Sigmoid colon (tissue), 7 donors: ENCODE data around the gene EDRF1. TPM values are rescaled to one million over a fixed set of nuclear protein-coding genes. Genes with fewer than 3 reads are reported as not detected.

Experiments used
- DNase-seq: peaks from one replicate; pipeline ENCODE4 v3.0.0-alpha.2; 2019
- H3K27ac ChIP-seq, 4 donors: fragments of 200-600 bp; sonication (generic); one replicate each; pipeline ENCODE4 v1.5.1; 2016 to 2019; ENCODE audit warnings: mild to moderate bottlenecking in 1 of 4
- H3K27me3 ChIP-seq, 3 donors: fragments of 200-600 bp; sonication (generic); one replicate each; pipeline ENCODE4 v1.5.1; 2019; ENCODE audit warnings: mild to moderate bottlenecking in 1 of 3
- H3K36me3 ChIP-seq, 4 donors: fragments of 200-600 bp; sonication (generic); one replicate each; pipeline ENCODE4 v1.5.1; 2016 to 2019
- H3K4me1 ChIP-seq, 4 donors: fragments of 200-600 bp; sonication (generic); one replicate each; pipeline ENCODE4 v1.5.1; 2017 to 2019
- H3K4me3 ChIP-seq, 4 donors: fragments of 200-600 bp; sonication (generic); one replicate each; pipeline ENCODE4 v1.5.1; 2017 to 2019; ENCODE audit warnings: mild to moderate bottlenecking in 2 of 4, moderate library complexity in 1 of 4
- H3K9me3 ChIP-seq, 4 donors: fragments of 200-600 bp in 3 of 4; sonication (generic) in 3 of 4; one replicate each; pipeline versions ENCODE4 v1.5.1 to v1.6.1; 2013 to 2019
- EP300 ChIP-seq, 4 donors: sonication (generic); formaldehyde crosslinking; IDR thresholded peaks; one replicate each; pipeline ENCODE4 v1.6.1; 2017; ENCODE audit warnings: antibody characterized with exemption in 4 of 4
- POLR2A ChIP-seq, 2 donors: fragments of 450-650 bp; IDR thresholded peaks; one replicate each; pipeline ENCODE4 v1.6.1; 2016; ENCODE audit warnings: antibody characterized with exemption in 2 of 2, mild to moderate bottlenecking in 2 of 2, moderate library complexity in 2 of 2
- POLR2AphosphoS5 ChIP-seq, 4 donors: sonication (generic); formaldehyde crosslinking; IDR thresholded peaks; one replicate each; pipeline ENCODE4 v1.6.1; 2017; ENCODE audit warnings: antibody characterized with exemption in 4 of 4
- WGBS, 2 donors: extraction: QIAGEN DNeasy Blood & Tissue Kit; methylation state at CpG; one replicate each; pipeline ENCODE4 v1.1.7; 2013; 5-methylcytosine and 5-hydroxymethylcytosine counted together
- intact Hi-C: fragments of 100-400 bp; cut with DNase I; formaldehyde crosslinking; loops from one replicate; pipeline ENCODE4 v1.15.1; 2023
- polyA plus RNA-seq, 3 donors: library from polyadenylated mRNA; stranded (reverse); fragments of 200-250 nt; gene quantifications; one replicate each; pipeline ENCODE4 v1.2.3, GENCODE V29; 2013
- total RNA-seq, 4 donors: library from RNA; depleted of rRNA; stranded (reverse); fragments of >200 nt; gene quantifications; one replicate each; pipeline ENCODE4 v1.1.0, GENCODE V29; 2016
- TF ChIP-seq, protein P1 (sequence below), 4 experiments: fragments of 450-650 bp in 3 of 4; fragments of 200-600 bp in 1 of 4; IDR thresholded peaks; one replicate each; pipeline ENCODE4 v1.5.1; 2016 to 2019; ENCODE audit warnings: antibody characterized with exemption in 4 of 4, mild to moderate bottlenecking in 3 of 4, moderate library complexity in 2 of 4
- donor health status: healthy with polysubstance abuse.
- donor health status: Bipolar disorder and iron deficiency.
- donor health status: healthy.

The EDRF1 gene
- total and polyA plus RNA-seq, 7 donors, result 3.7 to 20.8 (median 16.1) TPM

- no peak overlapping the region for H3K4me3 ChIP-seq
- TF ChIP-seq POLR2A (IDR thresholded peaks at IDR 0.05), result no peak
- TF ChIP-seq, protein P1, sequence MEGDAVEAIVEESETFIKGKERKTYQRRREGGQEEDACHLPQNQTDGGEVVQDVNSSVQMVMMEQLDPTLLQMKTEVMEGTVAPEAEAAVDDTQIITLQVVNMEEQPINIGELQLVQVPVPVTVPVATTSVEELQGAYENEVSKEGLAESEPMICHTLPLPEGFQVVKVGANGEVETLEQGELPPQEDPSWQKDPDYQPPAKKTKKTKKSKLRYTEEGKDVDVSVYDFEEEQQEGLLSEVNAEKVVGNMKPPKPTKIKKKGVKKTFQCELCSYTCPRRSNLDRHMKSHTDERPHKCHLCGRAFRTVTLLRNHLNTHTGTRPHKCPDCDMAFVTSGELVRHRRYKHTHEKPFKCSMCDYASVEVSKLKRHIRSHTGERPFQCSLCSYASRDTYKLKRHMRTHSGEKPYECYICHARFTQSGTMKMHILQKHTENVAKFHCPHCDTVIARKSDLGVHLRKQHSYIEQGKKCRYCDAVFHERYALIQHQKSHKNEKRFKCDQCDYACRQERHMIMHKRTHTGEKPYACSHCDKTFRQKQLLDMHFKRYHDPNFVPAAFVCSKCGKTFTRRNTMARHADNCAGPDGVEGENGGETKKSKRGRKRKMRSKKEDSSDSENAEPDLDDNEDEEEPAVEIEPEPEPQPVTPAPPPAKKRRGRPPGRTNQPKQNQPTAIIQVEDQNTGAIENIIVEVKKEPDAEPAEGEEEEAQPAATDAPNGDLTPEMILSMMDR (IDR thresholded peaks at IDR 0.05), result no peak
- no peak for TF ChIP-seq POLR2AphosphoS5 (IDR thresholded peaks at IDR 0.05)
- TF ChIP-seq EP300 (IDR thresholded peaks at IDR 0.05), result no peak
- WGBS, 2 donors, result 67 to 82% methylated on average over 6 of the region's 6 CpGs
Measured at GRCh38 chr10:125783957-125784356, 64.4 kb downstream of the EDRF1 start.

GRCh38 chr10:125785791-125786190 lies 66.3 kb downstream of the EDRF1 start:
- H3K4me3 ChIP-seq, result no peak overlapping the region
- H3K27ac ChIP-seq, result no peak overlapping the region
- peaks cover 0 to 22% (median 12%) of the 10 kb centered on the region in 4 donors for H3K36me3 ChIP-seq
- TF ChIP-seq, protein P1 (IDR thresholded peaks at IDR 0.05), result no peak
- TF ChIP-seq POLR2A (IDR thresholded peaks at IDR 0.05) (no peak), EP300 (IDR thresholded peaks at IDR 0.05) (no peak), POLR2AphosphoS5 (IDR thresholded peaks at IDR 0.05) (no peak)
- no peaks in the 10 kb centered on the region for H3K27me3 ChIP-seq
- DNase-seq, result no peak
- 72 to 74% methylated on average over 9 of the region's 9 CpGs for WGBS, 2 donors
- no peaks in the 10 kb centered on the region for H3K4me1 ChIP-seq
- intact Hi-C loops, result no loop called here
- H3K9me3 ChIP-seq, result no peaks in the 10 kb centered on the region

More at GRCh38 chr10:125783957-125784356, 64.4 kb downstream of the EDRF1 start:
- intact Hi-C loops, result no loop called here
- Histone ChIP-seq H3K9me3 (no peaks in the 10 kb centered on the region), H3K27me3 (no peaks in the 10 kb centered on the region), H3K4me1 (no peaks in the 10 kb centered on the region), H3K36me3 (peaks cover 0 to 15% (median 8%) of the 10 kb centered on the region in 4 donors), H3K27ac (no peak overlapping the region)
- DNase-seq, result no peak

- no peaks in the 10 kb centered on the region for H3K4me1 ChIP-seq
- no peak for DNase-seq
- intact Hi-C loops, result no loop called here
- no peak overlapping the region for H3K27ac ChIP-seq
- H3K4me3 ChIP-seq, result no peak overlapping the region
- H3K36me3 ChIP-seq, result peaks cover 7 to 45% (median 23%) of the 10 kb centered on the region in 4 donors
- H3K27me3 ChIP-seq, result no peaks in the 10 kb centered on the region
- H3K9me3 ChIP-seq, result no peaks in the 10 kb centered on the region
- WGBS, 2 donors, result 82 to 91% methylated on average over 17 of the region's 17 CpGs
- TF ChIP-seq EP300 (IDR thresholded peaks at IDR 0.05) (no peak), POLR2AphosphoS5 (IDR thresholded peaks at IDR 0.05) (no peak), POLR2A (IDR thresholded peaks at IDR 0.05) (no peak)
Measured at GRCh38 chr10:125788156-125789034, 68.9 kb downstream of the EDRF1 start.

- intact Hi-C loops, result no loop called here
- TF ChIP-seq EP300 (IDR thresholded peaks at IDR 0.05) (no peak), POLR2AphosphoS5 (IDR thresholded peaks at IDR 0.05) (no peak), POLR2A (IDR thresholded peaks at IDR 0.05) (no peak)
- TF ChIP-seq, protein P1 (IDR thresholded peaks at IDR 0.05), result no peak
- Histone ChIP-seq H3K4me3 (no peak overlapping the region), H3K27me3 (no peaks in the 10 kb centered on the region), H3K27ac (no peak overlapping the region), H3K4me1 (no peaks in the 10 kb centered on the region), H3K9me3 (no peaks in the 10 kb centered on the region), H3K36me3 (peaks cover 17 to 85% (median 37%) of the 10 kb centered on the region in 4 donors)
- DNase-seq, result no peak
- 90 to 92% methylated on average over 14 of the region's 14 CpGs for WGBS, 2 donors
Measured at GRCh38 chr10:125792342-125793300, 73.1 kb downstream of the EDRF1 start.
